ENCODE measurements around the gene INPP4B. TPM values are rescaled to one million over a fixed set of nuclear protein-coding genes. Genes with fewer than 3 reads are reported as not detected.

Gene INPP4B
- total RNA-seq, 1 donor from 2014 or later, result 32.7 TPM

- Histone ChIP-seq H3K4me1 (peaks cover 6 to 15% of the 10 kb centered on the region in 2 donors), H3K4me3 (peak overlapping the region in 1 of 2 donors; percentile 45), H3K27me3 (no peaks in the 10 kb centered on the region), H3K9me3 (no peaks in the 10 kb centered on the region), H3K27ac (peak overlapping the region; percentile 69 to 70), H3K36me3 (no peaks in the 10 kb centered on the region)
- intact Hi-C loops (cut with DNase I), result loop anchor here (2.0 to 5.0 kb wide), 4 partner anchors 55 to 370 kb away; no protein-coding TSS in a partner anchor
- no peak for TF ChIP-seq CTCF (IDR thresholded peaks at IDR 0.05)
- no peak for DNase-seq (ENCODE audit: low spot score in 2 of 2)
Measured at GRCh38 chr4:142351958-142352357, 494.1 kb downstream of the INPP4B start.

GRCh38 chr4:142350871-142351270 is 495.2 kb downstream of the INPP4B start:
- H3K27ac ChIP-seq, result peak overlapping the region; percentile 69 to 70
- H3K27me3 ChIP-seq, result no peaks in the 10 kb centered on the region
- TF ChIP-seq CTCF (IDR thresholded peaks at IDR 0.05), result no peak
- peaks cover 6 to 15% of the 10 kb centered on the region in 2 donors for H3K4me1 ChIP-seq
- no peak for DNase-seq (ENCODE audit: low spot score in 2 of 2)
- no peak overlapping the region for H3K4me3 ChIP-seq
- H3K36me3 ChIP-seq, result no peaks in the 10 kb centered on the region
- intact Hi-C loops (cut with DNase I), result loop anchor here (5.0 kb wide), 3 partner anchors 56 to 371 kb away; no protein-coding TSS in a partner anchor
- no peaks in the 10 kb centered on the region for H3K9me3 ChIP-seq

GRCh38 chr4:142348613-142349021 is 497.5 kb downstream of the INPP4B start:
- DNase-seq (ENCODE audit: low spot score in 2 of 2), result no peak
- H3K4me3 ChIP-seq, result no peak overlapping the region
- H3K27me3 ChIP-seq, result no peaks in the 10 kb centered on the region
- no peaks in the 10 kb centered on the region for H3K36me3 ChIP-seq
- H3K27ac ChIP-seq, result peak overlapping the region in 1 of 2 donors; percentile 9
- H3K9me3 ChIP-seq, result no peaks in the 10 kb centered on the region
- intact Hi-C loops (cut with DNase I), result no loop called here
- TF ChIP-seq CTCF (IDR thresholded peaks at IDR 0.05), result no peak
- H3K4me1 ChIP-seq, result peaks cover 6 to 9% of the 10 kb centered on the region in 2 donors

GRCh38 chr4:142347241-142347640 is 498.9 kb downstream of the INPP4B start:
- peaks cover 3 to 7% of the 10 kb centered on the region in 2 donors for H3K4me1 ChIP-seq
- intact Hi-C loops (cut with DNase I), result no loop called here
- no peaks in the 10 kb centered on the region for H3K36me3 ChIP-seq
- H3K9me3 ChIP-seq, result no peaks in the 10 kb centered on the region
- H3K27ac ChIP-seq, result no peak overlapping the region
- H3K4me3 ChIP-seq, result no peak overlapping the region
- no peaks in the 10 kb centered on the region for H3K27me3 ChIP-seq
- no peak for DNase-seq (ENCODE audit: low spot score in 2 of 2)
- TF ChIP-seq CTCF (IDR thresholded peaks at IDR 0.05), result no peak

GRCh38 chr4:142345924-142346323 is 500.2 kb downstream of the INPP4B start:
- DNase-seq (ENCODE audit: low spot score in 2 of 2), result no peak
- Histone ChIP-seq H3K27me3 (no peaks in the 10 kb centered on the region), H3K4me3 (no peak overlapping the region), H3K9me3 (no peaks in the 10 kb centered on the region), H3K27ac (no peak overlapping the region), H3K4me1 (peaks cover 3% of the 10 kb centered on the region in 2 donors), H3K36me3 (no peaks in the 10 kb centered on the region)
- intact Hi-C loops (cut with DNase I), result no loop called here
- TF ChIP-seq CTCF (IDR thresholded peaks at IDR 0.05), result no peak

- H3K9me3 ChIP-seq, result no peaks in the 10 kb centered on the region
- H3K36me3 ChIP-seq, result no peaks in the 10 kb centered on the region
- intact Hi-C loops (cut with DNase I), result no loop called here
- no peak for TF ChIP-seq CTCF (IDR thresholded peaks at IDR 0.05)
- no peak overlapping the region for H3K27ac ChIP-seq
- H3K27me3 ChIP-seq, result no peaks in the 10 kb centered on the region
- DNase-seq (ENCODE audit: low spot score in 2 of 2), result no peak
- no peaks in the 10 kb centered on the region for H3K4me1 ChIP-seq
- H3K4me3 ChIP-seq, result no peak overlapping the region
Measured at GRCh38 chr4:142341268-142341667, 504.8 kb downstream of the INPP4B start.

Measured in ascending aorta (tissue), 2 donors.